GM19023 (cell line): Measurements from ENCODE around the gene SLC8A3.

Experiments used
- ATAC-seq: cut with Tn5 transposase; IDR thresholded peaks from one replicate; pipeline ENCODE4 v1.9.1; 2021; ENCODE audit warnings: mild to moderate bottlenecking, moderate library complexity; ENCODE audit not compliant: unreplicated experiment

SLC8A3 gene

GRCh38 chr14:70180718-70181117 is 8.0 kb downstream of the SLC8A3 start:
- ATAC-seq: no peak

DNA sequence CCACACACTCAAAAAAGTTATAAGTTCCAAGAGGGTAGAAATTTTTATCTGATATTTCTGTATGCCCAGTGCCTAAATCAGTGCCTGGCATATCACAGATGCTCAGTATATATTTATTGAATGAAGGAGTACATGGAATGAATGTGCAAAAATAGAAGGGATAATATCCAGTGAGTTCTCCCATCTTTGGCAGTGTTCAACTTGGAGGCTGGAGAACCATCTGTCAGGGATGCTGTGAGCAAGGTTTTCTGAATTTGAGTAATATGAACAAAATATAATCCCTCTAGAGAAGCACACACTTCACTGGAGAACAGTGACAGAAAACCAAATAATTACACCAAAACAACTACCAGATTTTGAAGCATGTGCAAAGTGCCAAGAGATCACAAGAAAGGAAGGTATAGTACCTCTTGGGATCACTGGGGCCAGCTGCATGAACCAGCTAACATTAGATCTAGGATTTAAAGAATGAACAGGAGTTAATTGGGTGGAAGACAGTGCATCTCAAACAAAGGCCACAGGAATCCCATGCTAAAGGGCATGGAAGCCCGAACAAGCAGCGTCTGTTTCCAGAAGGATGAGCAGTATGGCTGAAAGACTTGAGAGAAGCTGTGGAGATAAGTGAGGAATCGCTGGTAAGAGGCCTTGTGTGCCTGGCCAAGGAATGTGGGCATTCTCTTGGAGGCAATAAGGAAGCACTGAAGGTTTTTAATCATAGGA is 11.5 kb downstream of the SLC8A3 start:
- no peak for ATAC-seq

GRCh38 chr14:70173569-70173968 is 15.2 kb downstream of the SLC8A3 start:
- ATAC-seq: no peak

DNA sequence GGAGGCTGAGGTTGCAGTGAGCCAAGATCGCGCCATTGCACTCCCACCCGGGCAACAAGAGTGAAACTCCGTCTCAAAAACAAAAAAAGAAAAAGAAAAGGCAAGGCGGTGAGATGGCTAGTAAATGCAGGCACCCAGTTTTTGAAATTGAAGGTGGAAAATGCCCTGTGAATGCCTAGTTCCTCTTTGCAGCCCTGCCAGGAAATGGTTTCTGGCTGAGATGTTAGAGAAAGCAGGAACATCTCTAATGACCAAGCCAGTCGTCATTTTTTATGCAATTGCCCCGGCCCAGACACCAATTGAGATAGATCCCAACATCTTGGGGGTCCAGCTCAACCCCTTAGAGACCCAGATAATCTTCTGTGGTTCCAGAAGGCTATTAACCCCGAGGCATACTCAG is 17.0 kb downstream of the SLC8A3 start:
- ATAC-seq: no peak

GRCh38 chr14:70170976-70171375 is 17.8 kb downstream of the SLC8A3 start:
- ATAC-seq: no peak

DNA sequence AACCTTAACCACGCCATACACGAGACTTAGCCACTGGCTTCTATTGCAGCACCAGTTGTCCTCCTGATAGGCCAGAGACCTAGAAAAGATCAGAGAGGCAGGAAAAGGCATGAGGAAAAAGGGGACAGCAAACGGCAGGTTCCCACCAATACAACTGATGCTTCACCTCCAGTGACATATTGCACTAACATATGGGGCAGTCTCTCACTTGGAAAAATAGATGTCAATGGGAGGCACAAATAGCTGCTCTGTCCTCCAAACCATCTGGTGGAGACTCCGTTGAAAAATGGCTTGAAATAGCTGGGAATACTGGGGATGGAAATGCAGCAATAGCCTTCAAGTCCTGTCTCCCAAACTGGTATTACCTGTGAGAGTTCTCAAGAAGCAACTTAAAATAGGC is 20.3 kb downstream of the SLC8A3 start:
- no peak for ATAC-seq

DNA sequence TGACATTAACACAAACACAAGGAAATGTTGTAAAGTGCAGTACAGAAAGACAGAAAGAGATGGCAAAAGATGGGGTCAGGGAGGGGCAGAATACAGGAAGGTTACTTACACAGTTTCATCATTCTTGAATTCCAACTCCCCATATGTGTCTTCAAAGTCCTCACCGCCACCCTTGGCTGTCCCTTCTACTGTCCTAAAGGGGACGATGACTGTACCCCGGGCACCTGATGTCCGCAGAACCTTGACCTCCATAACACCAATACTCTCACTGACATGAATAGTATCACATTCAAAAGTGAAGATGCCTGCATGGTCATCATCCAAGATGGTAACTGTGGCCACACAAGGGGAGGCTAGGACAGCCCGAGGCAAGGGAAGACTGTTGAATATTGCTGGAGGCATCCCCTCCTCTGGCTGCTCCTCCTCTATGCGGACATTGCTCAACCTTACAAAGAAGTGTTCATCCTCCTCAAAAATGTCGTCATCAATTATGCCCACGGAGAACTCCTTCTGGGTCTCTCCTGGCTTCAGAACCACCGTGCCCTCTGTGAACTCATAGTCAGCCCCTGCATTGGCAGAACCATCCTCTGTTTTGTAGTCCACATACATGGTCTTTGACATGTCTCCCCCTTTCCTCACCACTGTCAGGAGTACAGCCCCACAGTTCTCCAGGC is 22.1 kb downstream of the SLC8A3 start:
- ATAC-seq: no peak

- ATAC-seq: no peak
Measured at GRCh38 chr14:70162358-70162757, 26.4 kb downstream of the SLC8A3 start.

- ATAC-seq: no peak
Measured at GRCh38 chr14:70156592-70156991, 32.2 kb downstream of the SLC8A3 start.

DNA sequence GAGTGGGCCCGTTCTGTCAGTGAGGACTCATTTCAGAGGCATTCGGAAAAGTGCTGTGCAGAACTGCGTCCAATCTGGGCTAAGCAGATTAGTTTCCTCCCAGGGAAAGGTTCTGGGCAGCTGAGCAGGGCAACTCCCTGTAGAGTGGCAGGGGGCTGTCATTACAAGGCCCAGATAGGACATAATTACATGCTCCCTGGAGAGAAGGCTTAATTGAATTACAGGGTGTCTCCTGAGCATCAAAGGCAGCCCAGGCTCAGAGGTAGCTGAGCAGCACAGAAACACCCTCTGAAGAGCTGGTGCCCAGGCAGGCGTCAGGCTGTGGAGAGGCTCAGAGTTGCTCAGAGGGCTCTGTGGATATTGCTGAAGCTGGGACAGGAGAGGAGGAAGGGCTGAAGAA is 36.0 kb downstream of the SLC8A3 start:
- no peak for ATAC-seq

GRCh38 chr14:70152081-70152480 is 36.7 kb downstream of the SLC8A3 start:
- ATAC-seq: no peak

DNA sequence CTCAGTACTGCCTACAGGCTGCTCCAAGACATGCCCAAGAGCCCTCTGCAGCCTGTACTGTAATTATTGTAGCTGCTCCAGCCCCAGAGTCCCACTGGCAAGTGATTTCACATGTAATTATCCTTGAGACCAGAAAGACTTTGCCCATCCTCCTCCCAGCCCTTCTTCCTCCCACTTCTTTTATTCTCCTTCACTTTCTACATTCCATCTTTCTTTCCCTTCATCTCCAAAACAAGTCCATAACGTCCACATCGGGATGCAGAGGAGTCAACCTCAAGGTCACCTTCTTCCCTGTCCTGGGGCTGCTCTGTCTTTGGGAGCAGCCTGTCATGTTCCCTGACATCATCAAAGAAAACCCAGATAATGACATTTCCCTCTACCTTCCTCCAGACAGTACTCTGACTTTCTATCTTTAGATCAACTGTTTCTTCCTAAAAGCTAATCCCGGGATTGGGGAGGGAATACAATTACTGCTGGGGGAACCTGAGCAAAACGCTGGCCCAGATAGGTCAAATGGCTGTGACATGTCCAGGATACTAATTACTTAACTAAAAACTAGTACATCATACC is 39.1 kb downstream of the SLC8A3 start:
- no peak for ATAC-seq

- no peak for ATAC-seq
Measured at GRCh38 chr14:70148911-70149595, 39.7 kb downstream of the SLC8A3 start.

GRCh38 chr14:70148351-70148750 is 40.4 kb downstream of the SLC8A3 start:
- no peak for ATAC-seq

- ATAC-seq: no peak
Measured at GRCh38 chr14:70144046-70144445, 44.7 kb downstream of the SLC8A3 start.

DNA sequence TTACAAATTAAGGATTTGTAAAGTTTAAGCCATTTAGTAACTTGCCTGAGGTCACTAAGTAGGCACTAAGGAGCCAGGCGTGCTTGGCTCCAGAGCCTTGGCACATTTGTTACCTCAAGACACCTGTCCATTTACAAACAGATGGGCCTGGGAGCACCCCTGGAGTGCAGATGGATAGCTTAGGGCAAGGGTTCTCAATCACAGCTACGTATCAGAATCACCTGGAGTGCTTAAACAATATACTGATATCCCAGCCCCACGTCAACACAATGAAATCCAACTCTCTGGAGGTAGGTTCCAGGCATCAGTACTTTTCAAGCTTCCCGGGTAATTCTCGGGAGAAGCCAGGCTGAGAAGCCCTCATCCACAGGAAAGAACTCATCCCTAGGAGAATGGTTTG is 45.4 kb downstream of the SLC8A3 start:
- no peak for ATAC-seq

DNA sequence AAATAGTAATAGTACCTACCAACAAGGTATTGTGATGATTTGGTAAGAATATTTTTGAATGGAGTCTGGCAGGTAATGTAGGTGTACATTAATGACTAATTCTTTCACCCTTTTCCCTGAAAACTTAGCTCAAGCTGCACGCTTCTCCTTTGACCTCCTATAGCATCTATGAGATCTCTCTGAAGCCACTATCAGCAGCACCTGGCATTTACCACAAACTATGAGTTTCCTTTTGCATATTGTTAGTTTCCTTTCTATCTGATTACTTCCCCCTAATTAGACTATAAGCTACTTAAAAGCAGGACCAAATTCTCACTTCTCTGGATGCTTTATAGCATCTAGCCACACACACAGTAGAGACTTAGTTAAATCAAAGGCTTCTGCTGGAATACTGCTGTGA is 48.1 kb downstream of the SLC8A3 start:
- no peak for ATAC-seq

- ATAC-seq: peak; percentile 55
Measured at GRCh38 chr14:70139384-70139783, 49.4 kb downstream of the SLC8A3 start.

- no peak for ATAC-seq
Measured at GRCh38 chr14:70137788-70138187, 51.0 kb downstream of the SLC8A3 start.

- no peak for ATAC-seq
Measured at GRCh38 chr14:70133461-70133860, 55.3 kb downstream of the SLC8A3 start.

GRCh38 chr14:70130482-70130881 is 58.3 kb downstream of the SLC8A3 start:
- ATAC-seq: no peak

- no peak for ATAC-seq
Measured at GRCh38 chr14:70127186-70127585, 61.6 kb downstream of the SLC8A3 start.
